Glutamatergic neuron (in vitro differentiated cells): Measurements from ENCODE around the gene SMYD2. TPM values are rescaled to one million over a fixed set of nuclear protein-coding genes. Genes with fewer than 3 reads are reported as not detected.

Experiments
- DNase-seq: peaks from one replicate; pipeline ENCODE4 v3.0.0; 2022
- H3K27ac Mint-ChIP-seq: one replicate; pipeline ENCODE4 v1.8.0; 2020; ENCODE audit warnings: mild to moderate bottlenecking, mixed read lengths, inconsistent platforms; ENCODE audit not compliant: unreplicated experiment
- H3K27me3 Mint-ChIP-seq: one replicate; pipeline ENCODE4 v1.8.0; 2020; ENCODE audit warnings: mild to moderate bottlenecking, moderate library complexity, mixed read lengths, inconsistent platforms; ENCODE audit not compliant: unreplicated experiment
- H3K36me3 Mint-ChIP-seq: one replicate; pipeline ENCODE4 v1.8.0; 2020; ENCODE audit warnings: mild to moderate bottlenecking, mixed read lengths, inconsistent platforms; ENCODE audit not compliant: unreplicated experiment
- H3K4me1 Mint-ChIP-seq: one replicate; pipeline ENCODE4 v1.8.0; 2020; ENCODE audit warnings: mild to moderate bottlenecking, low read depth, mixed read lengths, inconsistent platforms; ENCODE audit not compliant: unreplicated experiment
- H3K4me3 Mint-ChIP-seq: one replicate; pipeline ENCODE4 v1.8.0; 2020; ENCODE audit warnings: mild to moderate bottlenecking, mixed read lengths, inconsistent platforms; ENCODE audit not compliant: unreplicated experiment
- H3K9me3 Mint-ChIP-seq: one replicate; pipeline ENCODE4 v1.8.0; 2020; ENCODE audit warnings: mild to moderate bottlenecking, moderate library complexity, mixed read lengths, inconsistent platforms; ENCODE audit not compliant: unreplicated experiment
- total RNA-seq: library from RNA; stranded (reverse); fragmentation: NEBNext Ultra II Directional; extraction: Animal tissue kit (Norgen Biotek cat#: 25700); gene quantifications from one replicate; pipeline ENCODE4 v1.2.1, GENCODE V29; 2021; ENCODE audit not compliant: unreplicated experiment
- TF ChIP-seq, protein P1 (sequence below): fragments of 200-600 bp; sonication (generic); IDR thresholded peaks from one replicate; pipeline ENCODE4 v1.5.0; 2021; ENCODE audit not compliant: partially characterized antibody, unreplicated experiment

SMYD2 gene
- total RNA-seq, 1 donor from 2014 or later = 26.0 TPM

DNA sequence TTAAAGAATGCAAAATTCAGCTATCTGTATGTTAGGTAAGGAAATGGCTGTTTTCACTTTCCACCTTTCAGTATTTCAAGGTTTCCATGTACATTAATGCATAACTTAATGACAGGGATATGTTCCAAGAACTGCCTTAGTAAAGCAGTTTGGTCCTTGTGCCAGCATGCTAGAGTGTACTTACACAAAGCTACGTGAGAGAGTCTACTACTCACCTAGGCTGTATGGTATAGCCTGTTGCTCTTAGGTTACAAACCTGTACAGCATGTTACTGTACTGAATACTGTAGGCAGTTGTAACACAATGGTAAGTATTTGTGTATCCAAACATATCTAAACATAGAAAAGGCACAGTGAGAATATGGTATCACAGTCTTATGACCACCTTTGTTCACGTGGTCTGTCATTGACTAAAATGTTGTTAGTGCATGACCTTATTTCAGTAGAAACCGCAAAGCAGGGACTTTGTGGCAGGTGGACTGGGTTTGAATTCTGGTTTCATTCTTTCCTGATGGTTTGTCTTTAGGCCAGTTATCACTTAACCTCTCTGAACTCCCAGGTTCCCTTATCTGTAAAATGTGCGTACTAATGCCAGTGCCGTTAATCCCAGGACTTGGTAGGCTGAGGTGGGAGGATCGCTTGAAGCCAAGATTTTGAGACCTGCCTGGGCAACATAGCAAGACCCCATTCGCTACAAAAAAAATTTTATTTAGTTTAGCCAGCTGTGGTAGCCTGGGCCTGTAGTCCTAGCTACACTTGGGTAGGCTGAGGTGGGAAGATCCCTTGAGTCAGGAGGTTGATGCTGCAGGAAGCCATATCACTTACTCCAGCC is 4.9 kb downstream of the SMYD2 start:
- Mint-ChIP-seq H3K36me3 (no peaks in the 10 kb centered on the region), H3K4me1 (peaks cover 21% of the 10 kb centered on the region), H3K9me3 (peaks cover 3% of the 10 kb centered on the region), H3K4me3 (no peak overlapping the region), H3K27ac (no peak overlapping the region), H3K27me3 (peaks cover 4% of the 10 kb centered on the region)
- TF ChIP-seq, protein P1, sequence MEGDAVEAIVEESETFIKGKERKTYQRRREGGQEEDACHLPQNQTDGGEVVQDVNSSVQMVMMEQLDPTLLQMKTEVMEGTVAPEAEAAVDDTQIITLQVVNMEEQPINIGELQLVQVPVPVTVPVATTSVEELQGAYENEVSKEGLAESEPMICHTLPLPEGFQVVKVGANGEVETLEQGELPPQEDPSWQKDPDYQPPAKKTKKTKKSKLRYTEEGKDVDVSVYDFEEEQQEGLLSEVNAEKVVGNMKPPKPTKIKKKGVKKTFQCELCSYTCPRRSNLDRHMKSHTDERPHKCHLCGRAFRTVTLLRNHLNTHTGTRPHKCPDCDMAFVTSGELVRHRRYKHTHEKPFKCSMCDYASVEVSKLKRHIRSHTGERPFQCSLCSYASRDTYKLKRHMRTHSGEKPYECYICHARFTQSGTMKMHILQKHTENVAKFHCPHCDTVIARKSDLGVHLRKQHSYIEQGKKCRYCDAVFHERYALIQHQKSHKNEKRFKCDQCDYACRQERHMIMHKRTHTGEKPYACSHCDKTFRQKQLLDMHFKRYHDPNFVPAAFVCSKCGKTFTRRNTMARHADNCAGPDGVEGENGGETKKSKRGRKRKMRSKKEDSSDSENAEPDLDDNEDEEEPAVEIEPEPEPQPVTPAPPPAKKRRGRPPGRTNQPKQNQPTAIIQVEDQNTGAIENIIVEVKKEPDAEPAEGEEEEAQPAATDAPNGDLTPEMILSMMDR = no peak
- DNase-seq = no peak

DNA sequence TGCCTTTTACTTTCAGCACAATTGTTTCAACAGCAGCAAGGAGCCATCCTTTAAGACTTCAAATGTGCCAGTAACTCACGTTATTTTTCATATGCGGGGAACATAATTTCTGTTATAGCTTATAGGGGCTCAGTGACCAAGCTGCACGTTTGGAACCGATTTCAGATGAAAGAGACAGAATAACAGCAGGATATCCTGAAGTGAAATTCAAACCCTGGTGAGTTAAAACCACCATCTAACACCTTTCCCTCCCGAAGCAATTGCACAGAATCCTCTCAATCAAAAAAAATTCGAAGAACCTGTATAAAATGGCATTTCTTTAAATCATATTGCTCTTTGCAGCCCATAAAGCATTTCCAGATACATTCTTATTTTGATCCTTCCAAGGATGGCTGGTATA is 6.9 kb downstream of the SMYD2 start:
- no peak overlapping the region for H3K27ac Mint-ChIP-seq

DNA sequence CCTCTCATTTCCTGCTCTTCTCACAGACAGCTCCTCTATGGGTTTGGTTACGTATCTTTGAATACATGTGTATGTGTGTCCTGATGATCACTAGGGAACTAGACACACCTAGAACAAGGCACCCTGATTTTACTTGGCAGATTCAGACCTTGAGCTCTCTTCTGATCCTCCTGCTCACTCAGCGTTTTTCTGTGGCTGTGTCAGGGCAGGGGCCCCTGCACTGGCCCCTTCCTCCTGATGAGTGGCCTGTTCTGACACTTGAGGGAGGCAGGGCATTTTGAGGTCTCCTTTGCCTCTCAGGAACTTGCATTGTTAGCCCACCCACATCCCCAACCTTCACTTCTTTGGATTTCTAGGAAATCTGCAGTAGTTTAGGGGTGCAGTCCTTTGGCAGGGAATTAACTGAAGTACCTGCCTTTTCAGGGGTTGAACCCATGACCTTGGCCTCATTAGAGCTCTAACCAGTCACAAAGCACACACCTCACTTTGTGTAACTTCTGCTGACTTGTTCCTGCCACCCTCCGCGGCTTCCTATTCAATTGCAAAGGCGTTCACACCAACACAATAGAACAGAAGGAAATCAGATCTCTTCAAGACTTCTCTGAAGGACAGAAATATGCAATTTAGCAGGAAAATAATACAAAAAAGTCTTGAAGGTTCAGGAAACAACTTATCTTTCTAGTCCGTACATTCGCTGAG is 8.8 kb downstream of the SMYD2 start:
- H3K36me3 Mint-ChIP-seq = no peaks in the 10 kb centered on the region
- DNase-seq = no peak
- no peak overlapping the region for H3K27ac Mint-ChIP-seq
- TF ChIP-seq, protein P1 = no peak
- no peaks in the 10 kb centered on the region for H3K9me3 Mint-ChIP-seq
- peaks cover 19% of the 10 kb centered on the region for H3K4me1 Mint-ChIP-seq
- H3K27me3 Mint-ChIP-seq = peaks cover 2% of the 10 kb centered on the region
- H3K4me3 Mint-ChIP-seq = no peak overlapping the region

More for the DNA sequence above, 6.9 kb downstream of the SMYD2 start:
- no peaks in the 10 kb centered on the region for H3K36me3 Mint-ChIP-seq
- peaks cover 4% of the 10 kb centered on the region for H3K27me3 Mint-ChIP-seq
- peaks cover 20% of the 10 kb centered on the region for H3K4me1 Mint-ChIP-seq
- TF ChIP-seq, protein P1 = no peak
- no peak for DNase-seq
- no peak overlapping the region for H3K4me3 Mint-ChIP-seq
- H3K9me3 Mint-ChIP-seq = no peaks in the 10 kb centered on the region

DNA sequence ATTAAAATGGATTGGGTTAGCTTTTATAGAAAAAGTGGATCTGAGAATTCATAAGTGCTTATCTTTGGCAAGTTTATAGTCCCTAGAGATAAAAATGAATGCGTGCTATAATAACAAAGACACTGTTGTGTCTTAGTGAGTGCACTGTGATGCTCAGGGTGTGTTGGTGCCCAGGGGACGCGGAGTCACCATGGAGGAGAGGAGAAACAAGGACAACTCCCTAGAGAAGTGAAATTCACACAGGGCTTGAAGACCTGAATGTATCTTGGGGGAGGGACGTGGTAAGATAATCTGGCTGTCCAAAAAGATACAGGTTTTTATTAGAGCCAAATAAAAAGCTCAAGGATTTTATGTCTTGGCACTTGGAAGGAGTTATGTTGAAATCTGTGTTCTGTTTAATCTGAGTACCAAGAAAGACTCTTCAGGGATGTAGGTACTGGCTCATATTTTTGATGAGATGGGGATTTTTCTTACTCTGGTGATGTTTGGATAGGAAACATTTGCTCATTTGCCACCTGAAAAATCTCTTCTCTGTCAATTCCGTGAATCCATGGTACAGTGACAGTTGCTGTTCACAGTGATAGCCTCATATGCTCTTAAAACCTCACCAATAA is 9.6 kb downstream of the SMYD2 start:
- Mint-ChIP-seq H3K27me3 (no peaks in the 10 kb centered on the region), H3K9me3 (no peaks in the 10 kb centered on the region), H3K4me1 (peaks cover 19% of the 10 kb centered on the region), H3K4me3 (peak overlapping the region; percentile 76), H3K36me3 (no peaks in the 10 kb centered on the region), H3K27ac (no peak overlapping the region)
- TF ChIP-seq, protein P1 = no peak
- no peak for DNase-seq

DNA sequence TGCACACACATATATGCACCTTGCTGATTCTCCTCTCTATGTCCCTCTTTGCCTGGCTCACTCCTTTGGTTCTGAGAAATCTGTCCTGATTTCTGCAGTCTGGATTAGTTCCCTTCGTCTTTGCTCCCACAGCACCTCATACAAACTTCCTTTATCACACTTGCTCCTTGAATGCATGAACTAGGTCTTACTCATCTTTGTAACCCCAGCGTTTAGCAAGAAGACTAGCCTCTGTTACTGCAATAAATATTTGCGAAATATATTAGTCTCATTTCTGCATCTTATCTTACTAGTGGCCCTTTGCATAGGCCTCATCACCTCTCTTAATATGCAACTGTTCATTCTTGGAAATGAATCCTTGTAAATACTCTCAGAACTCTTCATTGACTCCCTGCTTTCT is 11.4 kb downstream of the SMYD2 start:
- Mint-ChIP-seq H3K36me3 (no peaks in the 10 kb centered on the region), H3K9me3 (no peaks in the 10 kb centered on the region), H3K4me1 (peaks cover 22% of the 10 kb centered on the region), H3K4me3 (no peak overlapping the region), H3K27me3 (no peaks in the 10 kb centered on the region), H3K27ac (no peak overlapping the region)
- DNase-seq = no peak
- TF ChIP-seq, protein P1 = no peak
